MM.1S (cell line): ENCODE measurements around the gene KRTAP5-8.

ENCODE experiments used
- CTCF ChIP-seq: fragments of 300-600 bp; sonication (generic); IDR thresholded peaks from 2 replicates; pipeline ENCODE4 v1.5.1; 2016; ENCODE audit warnings: antibody characterized with exemption, low read length, mixed read lengths
- EZH2 ChIP-seq: fragments of 300-600 bp; sonication (generic); optimal IDR thresholded peaks from 2 replicates; pipeline ENCODE3; 2017; ENCODE audit warnings: low read depth, mild to moderate bottlenecking, antibody characterized with exemption, low read length, mixed read lengths
- EZH2phosphoT487 ChIP-seq: fragments of 300-600 bp; sonication (generic); IDR thresholded peaks from 2 replicates; pipeline ENCODE4 v1.6.1; 2018; ENCODE audit warnings: antibody characterized with exemption, low read length

DNA sequence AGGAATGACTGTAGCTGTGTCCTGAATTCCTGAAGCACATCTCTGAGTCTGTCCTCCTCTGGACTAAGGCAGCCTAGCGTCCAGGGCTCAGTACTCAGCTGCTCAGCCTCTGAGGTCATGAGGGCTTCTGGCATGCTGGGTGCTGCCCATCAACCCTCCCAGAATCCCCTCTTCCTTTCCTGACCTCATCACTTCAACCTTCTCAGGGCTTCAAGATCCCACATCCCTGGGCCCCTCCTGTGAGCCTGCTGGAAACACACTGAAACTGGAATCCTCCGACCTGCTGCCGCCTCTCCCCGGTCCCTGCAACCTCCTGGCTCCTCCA, 803 bp downstream of the KRTAP5-8 start:
- no peak for TF ChIP-seq EZH2phosphoT487
- no peak for TF ChIP-seq CTCF
- TF ChIP-seq EZH2 = no peak
